ENCODE data around the gene GPR31. TPM values are rescaled to one million over a fixed set of nuclear protein-coding genes. Genes with fewer than 3 reads are reported as not detected.

GPR31 gene
- polyA plus RNA-seq, 1 donor from 2014 or later: not detected

- H3F3A ChIP-seq (ENCODE audit: insufficient read depth, low read length, poor library complexity, severe bottlenecking): no peaks in the 10 kb centered on the region
- no peaks in the 10 kb centered on the region for H4K20me1 ChIP-seq (ENCODE audit: insufficient read depth)
- H3K36me3 ChIP-seq (ENCODE audit: insufficient read depth, low read length): no peaks in the 10 kb centered on the region
- H3K79me2 ChIP-seq (replicated peaks; ENCODE audit: insufficient read depth, low read length): no peaks in the 10 kb centered on the region
- H3K9me2 ChIP-seq (ENCODE audit: insufficient read depth, low read length): no peaks in the 10 kb centered on the region
- no peaks in the 10 kb centered on the region for H3K27me3 ChIP-seq (ENCODE audit: insufficient read depth, low read depth, low read length)
- TF ChIP-seq POLR2AphosphoS5 (IDR thresholded peaks at IDR 0.05) (no peak), TAF1 (IDR thresholded peaks at IDR 0.05; ENCODE audit: low read depth) (no peak), EZH2 (IDR thresholded peaks at IDR 0.05; ENCODE audit: borderline replicate concordance, insufficient read depth, low read length, poor library complexity, severe bottlenecking) (no peak)
- no peak overlapping the region for H3K9ac ChIP-seq (ENCODE audit: low read length)
- H3K4me3 ChIP-seq (ENCODE audit: low read length): no peak overlapping the region
- no peak overlapping the region for H3K4me2 ChIP-seq (ENCODE audit: low read length)
- no peak overlapping the region for H3K27ac ChIP-seq (ENCODE audit: low read length)
- H3K9me3 ChIP-seq (ENCODE audit: low read length): no peaks in the 10 kb centered on the region
- H2AFZ ChIP-seq (ENCODE audit: low read depth, low read length): no peak overlapping the region
Measured at GRCh38 chr6:167125855-167126349, 31.9 kb downstream of the GPR31 start.

- Histone ChIP-seq H3K4me2 (ENCODE audit: low read length) (no peak overlapping the region), H2AFZ (ENCODE audit: low read depth, low read length) (no peak overlapping the region), H3F3A (ENCODE audit: insufficient read depth, low read length, poor library complexity, severe bottlenecking) (no peaks in the 10 kb centered on the region), H3K79me2 (replicated peaks; ENCODE audit: insufficient read depth, low read length) (no peaks in the 10 kb centered on the region), H3K9me2 (ENCODE audit: insufficient read depth, low read length) (no peaks in the 10 kb centered on the region), H3K36me3 (ENCODE audit: insufficient read depth, low read length) (no peaks in the 10 kb centered on the region), H3K9ac (ENCODE audit: low read length) (no peak overlapping the region), H3K27me3 (ENCODE audit: insufficient read depth, low read depth, low read length) (no peaks in the 10 kb centered on the region), H3K4me3 (ENCODE audit: low read length) (no peak overlapping the region), H4K20me1 (ENCODE audit: insufficient read depth) (no peaks in the 10 kb centered on the region), H3K9me3 (ENCODE audit: low read length) (no peaks in the 10 kb centered on the region), H3K27ac (ENCODE audit: low read length) (no peak overlapping the region)
- TF ChIP-seq POLR2AphosphoS5 (IDR thresholded peaks at IDR 0.05) (no peak), EZH2 (IDR thresholded peaks at IDR 0.05; ENCODE audit: borderline replicate concordance, insufficient read depth, low read length, poor library complexity, severe bottlenecking) (no peak), MXI1 (conservative IDR thresholded peaks at IDR 0.05; ENCODE audit: poor library complexity, severe bottlenecking) (no peak), SMC3 (conservative IDR thresholded peaks at IDR 0.05; ENCODE audit: poor library complexity) (no peak), CTCF (IDR thresholded peaks at IDR 0.05; ENCODE audit: poor library complexity, severe bottlenecking) (no peak), REST (IDR thresholded peaks at IDR 0.05; ENCODE audit: borderline replicate concordance) (no peak), TAF1 (IDR thresholded peaks at IDR 0.05; ENCODE audit: low read depth) (no peak)
Measured at GRCh38 chr6:167125410-167125809, 32.4 kb downstream of the GPR31 start.

- Histone ChIP-seq H3K9me3 (ENCODE audit: low read length) (no peaks in the 10 kb centered on the region), H3F3A (ENCODE audit: insufficient read depth, low read length, poor library complexity, severe bottlenecking) (no peaks in the 10 kb centered on the region), H2AFZ (ENCODE audit: low read depth, low read length) (no peak overlapping the region), H3K27me3 (ENCODE audit: insufficient read depth, low read depth, low read length) (no peaks in the 10 kb centered on the region), H3K9ac (ENCODE audit: low read length) (no peak overlapping the region), H3K4me2 (ENCODE audit: low read length) (no peak overlapping the region), H3K4me3 (ENCODE audit: low read length) (no peak overlapping the region), H3K9me2 (ENCODE audit: insufficient read depth, low read length) (no peaks in the 10 kb centered on the region), H3K79me2 (replicated peaks; ENCODE audit: insufficient read depth, low read length) (no peaks in the 10 kb centered on the region), H3K36me3 (ENCODE audit: insufficient read depth, low read length) (no peaks in the 10 kb centered on the region), H4K20me1 (ENCODE audit: insufficient read depth) (no peaks in the 10 kb centered on the region), H3K27ac (ENCODE audit: low read length) (no peak overlapping the region)
- no peak for TF ChIP-seq EZH2 (IDR thresholded peaks at IDR 0.05; ENCODE audit: borderline replicate concordance, insufficient read depth, low read length, poor library complexity, severe bottlenecking)
- no peak for TF ChIP-seq TAF1 (IDR thresholded peaks at IDR 0.05; ENCODE audit: low read depth)
- no peak for TF ChIP-seq EP300 (conservative IDR thresholded peaks at IDR 0.05; ENCODE audit: poor library complexity, severe bottlenecking)
- no peak for TF ChIP-seq MXI1 (conservative IDR thresholded peaks at IDR 0.05; ENCODE audit: poor library complexity, severe bottlenecking)
- TF ChIP-seq RAD21 (conservative IDR thresholded peaks at IDR 0.05): no peak
- TF ChIP-seq POLR2AphosphoS5 (IDR thresholded peaks at IDR 0.05): no peak
- TF ChIP-seq SMC3 (conservative IDR thresholded peaks at IDR 0.05; ENCODE audit: poor library complexity): no peak
- no peak for TF ChIP-seq CTCF (IDR thresholded peaks at IDR 0.05; ENCODE audit: poor library complexity, severe bottlenecking)
- no peak for TF ChIP-seq REST (IDR thresholded peaks at IDR 0.05; ENCODE audit: borderline replicate concordance)
Measured at GRCh38 chr6:167124753-167125152, 33.0 kb downstream of the GPR31 start.
